Melanocyte of skin (primary cell): ENCODE results near the gene XIRP1. TPM values are rescaled to one million over a fixed set of nuclear protein-coding genes. Genes with fewer than 3 reads are reported as not detected.

Experiments used
- small RNA-seq, 2 donors: library from RNA; depleted of rRNA; stranded (forward); fragments of <200 nt; gene quantifications; one replicate each; pipeline ENCODE3, GENCODE V24; 2012
- total RNA-seq, 2 donors: library from RNA; depleted of rRNA; stranded (reverse); fragments of >200 nt; gene quantifications; 2 replicates each; pipeline ENCODE4 v1.2.3, GENCODE V29; 2012

The XIRP1 gene
- total RNA-seq, result not detected

GRCh38 chr3:39192490-39193092 lies at the start of gene XIRP1:
XIRP1 (minus strand) TSS chr3:39192595; CDS start chr3:39189445, 3,150 bp downstream.

Small RNAs within 50 kb of the gene (small RNA-seq; reads per million reads assigned to genes)
- 0 reads per million in 2 donors for gene RF00017

Other genes starting within 250 kb of the XIRP1 start
- gene SCN11A, start 140.7 kb downstream of the XIRP1 start, total RNA-seq, result not detected
- gene WDR48, start 140.6 kb downstream of the XIRP1 start, total RNA-seq, result 10 to 100 TPM; 23.3 to 27.2 TPM
- gene GORASP1, start 85.0 kb downstream of the XIRP1 start, total RNA-seq, result 10 to 100 TPM; 43.0 to 47.5 TPM
- 1 to 10 TPM; 1.7 to 4.5 TPM for gene TTC21A, start 84.9 kb downstream of the XIRP1 start, total RNA-seq
- 1 to 10 TPM; 3.1 to 4.7 TPM for gene CSRNP1, start 39.0 kb downstream of the XIRP1 start, total RNA-seq
- gene CX3CR1, start 87.4 kb upstream of the XIRP1 start, total RNA-seq, result not detected
- not detected for gene CCR8, start 137.1 kb upstream of the XIRP1 start, total RNA-seq
- 10 to 100 TPM; 15.8 to 17.0 TPM for gene SLC25A38, start 190.8 kb upstream of the XIRP1 start, total RNA-seq
- 100 to 1,000 TPM; 509 to 922 TPM for gene RPSA, start 214.1 kb upstream of the XIRP1 start, total RNA-seq